Upper lobe of right lung (tissue), 1 donor: Measurements from ENCODE around the gene SDR9C7. TPM values are rescaled to one million over a fixed set of nuclear protein-coding genes. Genes with fewer than 3 reads are reported as not detected.

Experiments used
- ATAC-seq: fragments of 200-7000 bp; cut with Tn5 transposase; one replicate; pipeline ENCODE4 v1.9.1; 2020; ENCODE audit warnings: mild to moderate bottlenecking, moderate library complexity
- DNase-seq: peaks from one replicate; pipeline ENCODE4 v3.0.0-alpha.2; 2020
- H3K27ac ChIP-seq: fragments of 200-600 bp; one replicate; pipeline ENCODE4 v1.8.0; 2022
- H3K27me3 ChIP-seq: fragments of 200-600 bp; one replicate; pipeline ENCODE4 v1.8.0; 2022; ENCODE audit warnings: mild to moderate bottlenecking
- H3K36me3 ChIP-seq: fragments of 200-600 bp; one replicate; pipeline ENCODE4 v1.8.0; 2022
- H3K4me1 ChIP-seq: fragments of 200-600 bp; one replicate; pipeline ENCODE4 v1.8.0; 2022
- H3K4me3 ChIP-seq: fragments of 200-600 bp; one replicate; pipeline ENCODE4 v1.8.0; 2022; ENCODE audit warnings: mild to moderate bottlenecking
- H3K9me3 ChIP-seq: fragments of 200-600 bp; one replicate; pipeline ENCODE4 v1.8.0; 2022
- intact Hi-C: fragments of 100-400 bp; cut with DNase I; formaldehyde crosslinking; loops from one replicate; pipeline ENCODE4 v1.11.0; 2022
- total RNA-seq: library from RNA; stranded (reverse); fragmentation: NEBNext Ultra II Directional; extraction: Animal tissue kit (Norgen Biotek cat#: 25700); gene quantifications from one replicate; pipeline ENCODE4 v1.2.1, GENCODE V29; 2021
- TF ChIP-seq, protein P1 (sequence below): fragments of 200-600 bp; IDR thresholded peaks from one replicate; pipeline ENCODE4 v1.8.0; 2022; ENCODE audit warnings: antibody characterized with exemption
- donor health status: DM: no; HTN: yes; CAD: no; lungs with severe emphysema.

Gene SDR9C7
- total RNA-seq, 1 donor from 2014 or later, result not detected

DNA sequence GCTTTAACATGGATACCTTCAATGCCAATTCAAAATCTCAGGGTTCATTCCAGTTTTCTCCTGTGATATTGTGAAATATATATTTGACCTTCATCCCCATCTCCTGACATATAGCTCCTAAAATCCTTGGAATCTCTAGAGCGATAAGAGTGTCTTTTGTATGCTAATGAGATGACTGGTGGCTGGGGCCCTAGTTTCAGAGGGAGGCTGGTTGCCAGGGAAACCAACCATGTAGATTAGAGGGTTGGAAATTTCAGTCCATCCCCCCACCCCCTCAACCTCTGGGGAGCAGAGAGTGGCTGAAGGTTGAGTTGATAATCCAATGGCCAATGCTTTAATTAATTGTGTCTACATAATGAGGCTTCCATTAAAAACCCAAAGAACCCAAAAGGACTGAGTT lies 59.4 kb downstream of the SDR9C7 start:
- ATAC-seq (no peak), DNase-seq (no peak)
- H3K4me1 ChIP-seq, result peaks cover 7% of the 10 kb centered on the region
- TF ChIP-seq, protein P1, sequence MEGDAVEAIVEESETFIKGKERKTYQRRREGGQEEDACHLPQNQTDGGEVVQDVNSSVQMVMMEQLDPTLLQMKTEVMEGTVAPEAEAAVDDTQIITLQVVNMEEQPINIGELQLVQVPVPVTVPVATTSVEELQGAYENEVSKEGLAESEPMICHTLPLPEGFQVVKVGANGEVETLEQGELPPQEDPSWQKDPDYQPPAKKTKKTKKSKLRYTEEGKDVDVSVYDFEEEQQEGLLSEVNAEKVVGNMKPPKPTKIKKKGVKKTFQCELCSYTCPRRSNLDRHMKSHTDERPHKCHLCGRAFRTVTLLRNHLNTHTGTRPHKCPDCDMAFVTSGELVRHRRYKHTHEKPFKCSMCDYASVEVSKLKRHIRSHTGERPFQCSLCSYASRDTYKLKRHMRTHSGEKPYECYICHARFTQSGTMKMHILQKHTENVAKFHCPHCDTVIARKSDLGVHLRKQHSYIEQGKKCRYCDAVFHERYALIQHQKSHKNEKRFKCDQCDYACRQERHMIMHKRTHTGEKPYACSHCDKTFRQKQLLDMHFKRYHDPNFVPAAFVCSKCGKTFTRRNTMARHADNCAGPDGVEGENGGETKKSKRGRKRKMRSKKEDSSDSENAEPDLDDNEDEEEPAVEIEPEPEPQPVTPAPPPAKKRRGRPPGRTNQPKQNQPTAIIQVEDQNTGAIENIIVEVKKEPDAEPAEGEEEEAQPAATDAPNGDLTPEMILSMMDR, result no peak
- H3K27me3 ChIP-seq, result no peaks in the 10 kb centered on the region
- H3K27ac ChIP-seq, result no peak overlapping the region
- no peaks in the 10 kb centered on the region for H3K36me3 ChIP-seq
- H3K9me3 ChIP-seq, result no peaks in the 10 kb centered on the region
- intact Hi-C loops, result no loop called here
- no peak overlapping the region for H3K4me3 ChIP-seq

DNA sequence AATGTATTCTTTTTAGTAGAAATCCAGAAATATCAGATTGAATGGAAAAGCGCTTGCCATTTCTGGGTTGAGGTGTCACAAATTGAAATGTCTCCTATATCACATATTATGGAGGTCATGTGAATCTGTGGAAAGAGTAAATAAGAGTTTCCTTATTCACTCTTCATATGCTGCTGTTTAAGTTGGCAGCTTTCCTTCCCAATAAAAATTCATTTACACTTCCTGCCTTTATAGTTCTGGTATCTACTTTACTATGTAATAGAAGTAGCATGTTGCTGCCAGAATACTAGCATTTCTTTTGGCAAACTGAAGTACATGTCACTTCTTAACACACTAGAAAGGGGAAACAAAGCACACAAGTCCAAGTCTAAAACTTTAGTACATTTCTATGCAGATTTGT lies 60.8 kb downstream of the SDR9C7 start:
- Histone ChIP-seq H3K27ac (no peak overlapping the region), H3K9me3 (no peaks in the 10 kb centered on the region), H3K4me3 (no peak overlapping the region), H3K36me3 (no peaks in the 10 kb centered on the region), H3K4me1 (peaks cover 7% of the 10 kb centered on the region), H3K27me3 (no peaks in the 10 kb centered on the region)
- intact Hi-C loops, result no loop called here
- ATAC-seq, result no peak
- DNase-seq, result no peak
- TF ChIP-seq, protein P1, result no peak

Other genes starting within 250 kb of the SDR9C7 start
- 168 TPM for gene PTGES3, start 246.1 kb downstream of the SDR9C7 start, total RNA-seq
- gene NACA, start 209.1 kb downstream of the SDR9C7 start, total RNA-seq, result 665 TPM
- gene PRIM1, start 182.1 kb downstream of the SDR9C7 start, total RNA-seq, result 9.3 TPM
- 67.4 TPM for gene HSD17B6, start 171.1 kb downstream of the SDR9C7 start, total RNA-seq
- gene RDH16, start 23.2 kb upstream of the SDR9C7 start, total RNA-seq, result 0.32 TPM
- 7.2 TPM for gene ZBTB39, start 72.1 kb upstream of the SDR9C7 start, total RNA-seq
- not detected for gene TAC3, start 82.1 kb upstream of the SDR9C7 start, total RNA-seq
- 1.4 TPM for gene MYO1A, start 115.7 kb upstream of the SDR9C7 start, total RNA-seq
- 14.1 TPM for gene NEMP1, start 144.4 kb upstream of the SDR9C7 start, total RNA-seq
- gene NAB2, start 154.7 kb upstream of the SDR9C7 start, total RNA-seq, result 37.3 TPM
- gene STAT6, start 177.0 kb upstream of the SDR9C7 start, total RNA-seq, result 230 TPM
- gene LRP1, start 194.1 kb upstream of the SDR9C7 start, total RNA-seq, result 261 TPM
- not detected for gene LRP1-AS, start 213.2 kb upstream of the SDR9C7 start, total RNA-seq